PC-3 (cell line): Measurements from ENCODE around the gene ALG9. TPM values are rescaled to one million over a fixed set of nuclear protein-coding genes. Genes with fewer than 3 reads are reported as not detected.

Experiments used
- ATAC-seq: fragments of 200-7000 bp; cut with Tn5 transposase; 2 replicates; pipeline ENCODE4 v1.9.1; 2020; ENCODE audit warnings: mild to moderate bottlenecking, moderate library complexity
- BruUV-seq: library from RNA; stranded (reverse); fragments of 400-500 nt; replicated peaks from 2 replicates; lab custom pipeline; 2021; lab: Mats Ljungman, UMichigan
- CTCF ChIA-PET: fragments of 300-600 bp; sonication (Branson Sonifier 250); formaldehyde crosslinking; loops from one replicate; lab custom pipeline; 2022; ENCODE audit warnings: antibody characterized with exemption; lab: Charles Lee
- POLR2A ChIA-PET: fragments of 300-600 bp; sonication (Branson Sonifier 250); formaldehyde crosslinking; loops from one replicate; lab custom pipeline; 2022; ENCODE audit warnings: antibody characterized with exemption; ENCODE audit not compliant: unreplicated experiment; lab: Charles Lee
- DNase-seq: peaks from one replicate; pipeline ENCODE4 v3.0.0-alpha.2; 2015
- H2AFZ ChIP-seq: fragments of 300-600 bp; sonication (generic); 2 replicates; pipeline ENCODE4 v1.6.0; 2016; ENCODE audit warnings: antibody characterized with exemption, low read length
- H3F3A ChIP-seq: fragments of 300-600 bp; sonication (generic); one replicate; pipeline ENCODE4 v1.6.0; 2017; ENCODE audit warnings: antibody characterized with exemption, low read length, control low read depth, mild to moderate bottlenecking; ENCODE audit not compliant: unreplicated experiment
- H3K27ac ChIP-seq: fragments of 300-600 bp; sonication (generic); 2 replicates; pipeline ENCODE4 v1.5.1; 2016; ENCODE audit warnings: mild to moderate bottlenecking, low read length
- H3K27me3 ChIP-seq: fragments of 300-600 bp; sonication (generic); 2 replicates; pipeline ENCODE4 v1.6.1; 2016; ENCODE audit warnings: low read length, mixed read lengths
- H3K36me3 ChIP-seq: fragments of 300-600 bp; sonication (generic); 2 replicates; pipeline ENCODE4 v1.6.1; 2016; ENCODE audit warnings: low read depth, mixed run types, low read length, mixed read lengths
- H3K4me1 ChIP-seq: fragments of 300-600 bp; sonication (generic); 2 replicates; pipeline ENCODE4 v1.5.1; 2016; ENCODE audit warnings: low read length; ENCODE audit not compliant: insufficient read depth
- H3K4me2 ChIP-seq: fragments of 300-600 bp; sonication (generic); 2 replicates; pipeline ENCODE4 v1.6.0; 2016; ENCODE audit warnings: low read length
- H3K4me3 ChIP-seq: fragments of 300-600 bp; sonication (generic); 2 replicates; pipeline ENCODE4 v1.5.1; 2016; ENCODE audit warnings: mild to moderate bottlenecking, low read length, mixed read lengths
- H3K79me2 ChIP-seq: fragments of 300-600 bp; sonication (generic); 2 replicates; pipeline ENCODE4 v1.6.1; 2017; ENCODE audit warnings: low read length, mixed read lengths
- H3K9ac ChIP-seq: fragments of 300-600 bp; sonication (generic); 2 replicates; pipeline ENCODE4 v1.6.0; 2016; ENCODE audit warnings: mild to moderate bottlenecking, low read length
- H3K9me2 ChIP-seq: fragments of 300-600 bp; sonication (generic); replicated peaks from 2 replicates; pipeline ENCODE4 v1.6.1; 2016; ENCODE audit warnings: mixed run types, low read length, mixed read lengths
- H3K9me3 ChIP-seq: fragments of 300-600 bp; sonication (generic); 2 replicates; pipeline ENCODE4 v1.6.1; 2016; ENCODE audit warnings: low read length, mixed read lengths
- H4K20me1 ChIP-seq: fragments of 300-600 bp; sonication (generic); 2 replicates; pipeline ENCODE4 v1.6.1; 2016; ENCODE audit warnings: low read length, mixed read lengths
- EZH2 ChIP-seq: fragments of 300-600 bp; sonication (generic); IDR thresholded peaks from one replicate; pipeline ENCODE4 v1.6.1; 2017; ENCODE audit warnings: antibody characterized with exemption, mild to moderate bottlenecking, low read length; ENCODE audit not compliant: unreplicated experiment
- EZH2phosphoT487 ChIP-seq: fragments of 300-600 bp; sonication (generic); IDR thresholded peaks from 2 replicates; pipeline ENCODE4 v1.6.1; 2018; ENCODE audit warnings: mild to moderate bottlenecking, antibody characterized with exemption, low read length, borderline replicate concordance
- intact Hi-C: fragments of 100-400 bp; cut with micrococcal nuclease; formaldehyde crosslinking; loops from 2 replicates; pipeline ENCODE4 v1.9.0; 2023
- total RNA-seq: library from RNA; depleted of rRNA; stranded (reverse); fragments of >200 nt; gene quantifications from 2 replicates; pipeline ENCODE4 v1.2.3, GENCODE V29; 2014
- TF ChIP-seq, protein P1 (sequence below): fragments of 300-600 bp; sonication (generic); conservative IDR thresholded peaks from 2 replicates; pipeline ENCODE4 v1.5.1; 2017; ENCODE audit warnings: antibody characterized with exemption, low read depth, mild to moderate bottlenecking, low read length

ALG9 gene
- total RNA-seq, 1 experiment from 2014 or later: 34.3 TPM

DNA sequence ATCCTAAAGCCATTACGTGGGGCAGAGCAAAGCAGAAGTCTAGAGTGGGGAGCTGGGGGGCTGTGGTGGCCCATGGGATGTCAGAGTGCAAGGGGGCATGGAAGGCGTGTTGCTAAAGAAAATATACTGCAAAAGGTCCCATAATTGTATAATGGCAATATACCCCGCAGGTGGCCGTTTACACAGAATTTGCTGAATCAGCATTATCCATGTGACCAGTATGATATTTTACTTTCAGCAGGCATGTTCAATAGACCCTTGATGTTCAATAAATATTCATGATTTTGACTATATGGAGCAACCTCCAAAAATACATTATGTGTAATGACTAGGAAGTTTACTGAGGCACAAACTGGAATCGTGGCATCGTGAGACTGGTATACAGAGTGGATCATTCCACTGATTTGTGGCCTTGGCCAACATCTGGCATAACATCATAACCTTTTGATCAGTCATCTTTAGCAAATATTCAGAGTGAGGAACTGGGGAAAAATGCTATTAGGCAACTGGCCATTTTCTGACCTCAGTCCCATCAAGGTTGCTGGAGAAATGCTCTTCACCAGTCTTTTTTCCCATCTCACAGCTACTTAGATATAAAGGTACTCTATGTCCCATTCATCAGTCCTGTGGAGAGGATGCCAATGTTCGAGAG, 75.9 kb downstream of the ALG9 start:
- Histone ChIP-seq H3K27me3 (no peaks in the 10 kb centered on the region), H3K27ac (no peak overlapping the region), H3K4me3 (no peak overlapping the region), H3K36me3 (0 out of 2 replicates have a peak, but pooled peaks cover 10% of the 10 kb centered on the region), H3K9me2 (no peaks in the 10 kb centered on the region), H2AFZ (no peak overlapping the region), H3K4me1 (peaks cover 4% of the 10 kb centered on the region), H3K9me3 (no peaks in the 10 kb centered on the region), H3K4me2 (no peak overlapping the region), H3K9ac (no peak overlapping the region), H3F3A (peaks cover 6% of the 10 kb centered on the region), H4K20me1 (no peaks in the 10 kb centered on the region), H3K79me2 (no peaks in the 10 kb centered on the region)
- ATAC-seq (no peak), DNase-seq (no peak)
- BruUV-seq: no TSS peak
- intact Hi-C loops: no loop called here
- ChIA-PET CTCF (no interaction called here), POLR2A (no interaction called here)
- TF ChIP-seq, protein P1, sequence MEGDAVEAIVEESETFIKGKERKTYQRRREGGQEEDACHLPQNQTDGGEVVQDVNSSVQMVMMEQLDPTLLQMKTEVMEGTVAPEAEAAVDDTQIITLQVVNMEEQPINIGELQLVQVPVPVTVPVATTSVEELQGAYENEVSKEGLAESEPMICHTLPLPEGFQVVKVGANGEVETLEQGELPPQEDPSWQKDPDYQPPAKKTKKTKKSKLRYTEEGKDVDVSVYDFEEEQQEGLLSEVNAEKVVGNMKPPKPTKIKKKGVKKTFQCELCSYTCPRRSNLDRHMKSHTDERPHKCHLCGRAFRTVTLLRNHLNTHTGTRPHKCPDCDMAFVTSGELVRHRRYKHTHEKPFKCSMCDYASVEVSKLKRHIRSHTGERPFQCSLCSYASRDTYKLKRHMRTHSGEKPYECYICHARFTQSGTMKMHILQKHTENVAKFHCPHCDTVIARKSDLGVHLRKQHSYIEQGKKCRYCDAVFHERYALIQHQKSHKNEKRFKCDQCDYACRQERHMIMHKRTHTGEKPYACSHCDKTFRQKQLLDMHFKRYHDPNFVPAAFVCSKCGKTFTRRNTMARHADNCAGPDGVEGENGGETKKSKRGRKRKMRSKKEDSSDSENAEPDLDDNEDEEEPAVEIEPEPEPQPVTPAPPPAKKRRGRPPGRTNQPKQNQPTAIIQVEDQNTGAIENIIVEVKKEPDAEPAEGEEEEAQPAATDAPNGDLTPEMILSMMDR: no peak
- TF ChIP-seq EZH2phosphoT487: no peak
- TF ChIP-seq EZH2: no peak

DNA sequence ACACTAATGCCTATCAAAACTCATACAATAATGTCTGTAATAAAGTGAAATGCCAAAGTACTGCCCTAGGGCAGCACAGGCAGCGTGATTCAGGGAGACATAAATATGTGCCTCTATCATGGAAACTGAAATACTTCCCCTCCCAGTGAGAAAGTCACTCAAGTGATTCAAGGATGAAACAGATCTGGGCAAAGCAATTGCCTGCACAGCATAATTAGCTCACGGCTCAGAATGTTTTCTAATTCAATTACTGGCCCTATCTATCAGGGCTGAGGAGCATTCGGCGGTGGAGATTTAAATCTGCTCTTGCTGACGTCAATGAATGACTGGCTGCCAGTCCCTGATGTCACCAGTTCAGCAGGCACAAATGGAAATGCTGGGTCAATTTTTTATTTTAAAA, 77.5 kb downstream of the ALG9 start:
- POLR2A ChIA-PET: interaction anchor here (0.8 kb wide), 1 partner anchor 29 kb away, joined by 4 read pairs; no protein-coding TSS in a partner anchor
- peak; percentile 54 for ATAC-seq
- peaks cover 6% of the 10 kb centered on the region for H3F3A ChIP-seq
- DNase-seq: peak; percentile 54
- 0 out of 2 replicates have a peak, but pooled peaks cover 10% of the 10 kb centered on the region for H3K36me3 ChIP-seq
- no peak for TF ChIP-seq EZH2phosphoT487
- TF ChIP-seq EZH2: no peak
- no peaks in the 10 kb centered on the region for H3K27me3 ChIP-seq
- no peaks in the 10 kb centered on the region for H3K9me2 ChIP-seq
- no peak overlapping the region for H2AFZ ChIP-seq
- no peak overlapping the region for H3K9ac ChIP-seq
- CTCF ChIA-PET: interaction anchor here (1.2 kb wide), 1 partner anchor 40 kb away, joined by 4 read pairs; no protein-coding TSS in a partner anchor
- no peaks in the 10 kb centered on the region for H3K79me2 ChIP-seq
- no peak overlapping the region for H3K4me3 ChIP-seq
- peaks cover 4% of the 10 kb centered on the region for H3K4me1 ChIP-seq
- H3K4me2 ChIP-seq: no peak overlapping the region
- no peaks in the 10 kb centered on the region for H3K9me3 ChIP-seq
- no peaks in the 10 kb centered on the region for H4K20me1 ChIP-seq
- no peak overlapping the region for H3K27ac ChIP-seq
- no TSS peak for BruUV-seq
- intact Hi-C loops: no loop called here

DNA sequence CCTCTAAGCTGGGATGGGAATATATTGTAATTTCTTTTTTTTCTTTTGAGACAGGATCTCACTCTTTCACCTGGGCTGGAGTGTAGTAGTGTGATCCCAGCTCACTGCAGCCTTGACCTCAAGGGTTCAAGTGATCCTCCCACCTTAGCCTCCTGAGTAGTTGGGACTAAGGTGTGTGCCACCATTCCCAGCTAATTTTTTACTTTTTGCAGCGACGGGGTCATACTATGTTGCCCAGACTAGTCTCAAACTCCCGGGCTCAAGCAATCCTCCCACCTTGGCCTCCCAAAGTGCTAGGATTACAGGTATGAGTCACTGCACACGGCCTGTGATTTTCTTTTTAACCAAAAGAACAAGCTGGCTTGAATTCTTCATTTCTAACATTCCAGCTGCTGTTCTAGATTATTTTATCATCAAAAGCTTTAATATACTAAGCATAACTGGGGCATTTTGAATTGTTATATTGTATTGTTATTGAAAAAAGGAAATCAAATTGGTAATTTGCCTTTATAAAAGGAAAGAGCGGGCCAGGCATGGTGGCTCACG, 78.4 kb downstream of the ALG9 start:
- Histone ChIP-seq H3K36me3 (0 out of 2 replicates have a peak, but pooled peaks cover 10% of the 10 kb centered on the region), H3K27ac (no peak overlapping the region), H2AFZ (no peak overlapping the region), H3K79me2 (no peaks in the 10 kb centered on the region), H3K4me2 (no peak overlapping the region), H3K4me3 (no peak overlapping the region), H4K20me1 (no peaks in the 10 kb centered on the region), H3F3A (peaks cover 6% of the 10 kb centered on the region), H3K9me2 (no peaks in the 10 kb centered on the region), H3K9ac (no peak overlapping the region), H3K9me3 (no peaks in the 10 kb centered on the region), H3K4me1 (peaks cover 4% of the 10 kb centered on the region), H3K27me3 (no peaks in the 10 kb centered on the region)
- TF ChIP-seq EZH2phosphoT487: no peak
- BruUV-seq: no TSS peak
- CTCF ChIA-PET: interaction anchor here (1.2 kb wide), 1 partner anchor 41 kb away, joined by 4 read pairs; no protein-coding TSS in a partner anchor
- no peak for ATAC-seq
- POLR2A ChIA-PET: interaction anchor here (0.8 kb wide), 1 partner anchor 28 kb away, joined by 4 read pairs; no protein-coding TSS in a partner anchor
- intact Hi-C loops: no loop called here
- DNase-seq: no peak
